Glomerular visceral epithelial cell (primary cell): ENCODE data around the gene GALNT5.
"Not testable (repeated sequence)": the region's sequence is repeated elsewhere in the genome, so short reads cannot be mapped to it uniquely, and the experiment has no call there.

Experiments
- DNase-seq: peaks from one replicate; pipeline ENCODE4 v3.0.0-alpha.2; 2016; ENCODE audit errors: extremely low spot score

Gene GALNT5

DNA sequence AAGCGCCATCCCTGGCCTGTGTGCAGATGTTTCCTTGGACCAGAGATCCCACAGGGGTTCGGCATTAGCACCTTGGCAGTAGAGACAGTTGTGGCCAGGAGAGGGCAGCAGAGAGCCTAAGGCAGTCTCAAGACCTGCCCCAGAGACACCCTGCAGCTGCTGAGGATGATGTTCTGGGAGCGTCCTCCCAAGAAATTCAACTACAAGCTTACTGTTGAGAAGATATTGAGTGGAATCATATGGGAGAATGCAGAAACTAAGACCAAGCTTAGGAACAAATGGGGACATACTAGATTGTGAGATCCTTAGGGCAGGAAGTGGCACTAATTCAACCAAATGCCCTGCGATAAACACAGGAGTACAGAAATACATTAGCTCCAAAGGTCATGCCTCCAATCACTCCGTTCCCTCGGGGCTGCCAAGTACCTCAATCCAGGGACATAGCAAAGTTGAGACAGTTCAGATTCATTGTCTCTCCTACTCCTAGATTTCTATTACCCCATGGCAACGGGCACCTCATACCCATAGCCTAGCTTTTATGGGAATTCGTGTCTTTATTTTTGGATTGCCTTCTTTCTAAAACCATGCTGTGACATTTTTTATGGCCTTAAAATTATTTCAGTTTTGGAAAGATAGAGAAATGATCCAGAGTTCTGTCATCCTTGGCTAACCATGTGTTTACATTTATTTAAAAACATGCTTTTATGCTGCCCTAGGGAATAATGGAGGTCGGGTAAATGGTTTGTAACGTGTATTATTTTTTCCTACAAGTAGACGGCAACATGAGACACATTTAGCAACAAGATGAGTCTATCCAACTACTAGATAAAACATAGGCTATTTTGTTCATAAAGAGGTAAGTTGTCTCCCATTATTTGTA, 70.4 kb downstream of the GALNT5 start:
- DNase-seq: peak; percentile 78

DNA sequence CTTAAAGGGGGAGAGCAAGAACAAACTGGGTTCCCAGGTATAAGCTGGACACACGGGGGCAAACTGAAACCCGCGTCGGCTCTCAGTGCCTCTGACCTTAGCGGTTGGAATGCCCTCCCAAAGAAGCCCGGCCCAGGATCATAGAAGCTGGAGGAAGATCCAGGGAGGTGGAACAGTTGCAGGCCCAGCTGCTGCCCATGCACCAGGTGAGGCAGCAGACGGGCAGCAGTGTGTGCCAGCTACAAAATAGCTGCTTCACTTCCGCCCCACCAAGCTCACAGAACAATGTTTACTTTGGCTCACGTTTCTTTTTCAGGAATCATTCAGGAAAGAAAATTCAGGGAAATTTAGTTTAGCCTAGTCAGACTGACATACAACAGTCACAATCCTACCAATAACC, 72.0 kb downstream of the GALNT5 start:
- DNase-seq: peak; percentile 8

DNA sequence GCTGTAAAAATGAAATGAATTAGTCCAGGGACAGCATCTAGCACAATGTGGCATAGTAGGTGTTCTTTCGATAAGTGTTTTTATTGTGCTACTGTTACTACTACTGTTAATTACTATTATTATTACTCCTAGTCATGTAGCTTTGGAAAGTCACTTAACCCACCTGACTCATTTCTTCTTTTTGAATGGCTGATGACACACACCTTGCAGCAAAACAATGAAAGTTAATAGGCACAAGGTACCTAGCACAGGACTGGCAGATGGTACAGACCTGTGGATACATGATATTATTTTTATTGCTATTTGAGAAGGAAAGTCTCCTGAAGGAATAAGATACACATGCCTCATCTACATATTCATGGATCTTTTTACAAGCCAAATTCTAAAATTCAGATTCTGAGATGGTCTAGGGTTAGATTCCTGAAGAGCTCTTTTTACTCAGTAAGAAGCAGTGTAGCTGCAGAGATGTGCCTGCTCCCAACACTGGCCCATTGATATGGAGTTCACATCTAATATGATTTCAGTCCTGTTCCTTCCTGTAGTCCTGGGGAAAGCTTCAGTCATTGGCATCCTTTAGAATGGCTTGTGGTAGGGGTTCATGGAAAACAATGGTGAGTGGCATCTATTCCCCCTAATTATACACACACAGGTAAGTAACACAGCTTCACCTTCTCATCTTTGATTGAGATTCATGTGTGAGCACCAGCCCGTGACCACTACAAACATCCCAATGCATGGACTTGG, 76.0 kb downstream of the GALNT5 start:
- no peak for DNase-seq

DNA sequence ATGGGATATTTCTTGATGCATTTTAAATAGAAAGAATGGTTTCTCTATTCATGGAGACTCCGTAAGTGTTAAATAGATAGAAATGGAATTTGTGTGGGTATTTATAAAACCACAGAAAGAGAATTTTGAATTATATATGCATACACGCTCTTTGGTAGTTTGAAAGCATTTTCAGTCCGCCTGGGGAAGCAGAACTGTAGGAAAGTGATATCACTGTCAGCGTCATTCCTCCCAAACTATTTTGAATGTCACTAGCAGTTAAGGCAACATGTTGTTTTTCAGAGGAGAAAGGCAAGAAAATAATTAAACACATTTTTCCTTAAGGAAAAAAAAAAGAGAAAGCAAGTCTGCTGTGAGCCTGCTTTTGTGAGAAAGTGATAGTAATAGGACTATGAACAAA, 76.8 kb downstream of the GALNT5 start:
- DNase-seq: no peak

DNA sequence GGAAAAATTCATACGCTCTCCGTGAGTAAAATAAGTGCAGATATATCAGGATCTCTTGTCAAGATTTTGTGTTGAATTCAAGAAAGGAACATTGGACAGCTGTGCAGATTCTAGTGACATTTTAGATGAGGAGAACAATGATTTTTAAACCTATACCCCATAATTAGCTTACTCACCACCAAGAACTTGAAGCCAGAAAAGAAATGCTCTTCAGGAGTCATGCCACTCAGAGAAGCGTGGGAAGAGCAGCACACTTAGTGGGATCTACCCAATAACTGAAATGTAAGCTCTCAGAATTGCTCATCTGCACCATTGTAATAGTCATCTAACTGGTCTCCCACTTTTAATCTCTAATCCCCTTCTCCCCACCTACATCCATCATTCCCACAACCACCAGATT, 77.3 kb downstream of the GALNT5 start:
- DNase-seq: no peak

DNA sequence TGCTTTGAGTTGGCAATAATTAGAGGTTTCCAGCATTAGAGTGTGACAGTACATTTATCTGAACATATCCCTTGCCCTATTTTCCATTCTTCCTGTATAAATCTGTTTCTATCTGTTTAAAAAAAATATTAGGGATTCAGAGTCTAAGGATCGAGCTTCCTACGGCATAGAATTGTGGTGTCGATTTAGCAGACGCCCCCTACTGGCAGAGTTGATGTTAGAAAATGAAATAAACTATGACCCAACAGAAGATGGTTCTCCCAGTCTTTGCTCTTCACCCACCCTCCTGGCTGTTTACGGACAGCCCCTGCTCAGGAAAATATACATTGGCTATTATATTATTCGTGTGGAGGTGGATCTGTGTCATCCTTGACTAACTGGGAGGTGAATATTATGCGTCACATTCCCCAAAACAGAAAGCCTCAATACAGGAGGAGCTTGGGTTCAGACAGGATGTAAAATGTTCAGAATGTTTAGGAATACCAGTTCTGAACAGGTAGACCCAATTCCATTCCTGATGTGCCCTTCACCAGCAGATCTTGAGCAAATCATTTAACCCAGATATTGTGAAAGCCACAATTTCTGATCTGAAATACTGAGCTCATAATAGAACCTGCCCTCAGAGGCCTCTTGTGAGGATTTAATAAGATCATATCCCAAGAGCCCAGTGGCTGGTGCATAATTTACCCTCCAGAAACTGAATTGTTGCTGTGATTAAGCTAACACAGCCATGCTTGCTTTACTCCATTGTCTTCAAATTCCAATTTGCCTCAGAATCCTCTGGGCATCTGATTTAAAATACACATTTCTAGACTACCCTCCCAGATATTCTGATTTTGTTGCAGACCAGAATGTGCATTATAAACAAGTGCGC, 78.9 kb downstream of the GALNT5 start:
- peak; percentile 40 for DNase-seq

DNA sequence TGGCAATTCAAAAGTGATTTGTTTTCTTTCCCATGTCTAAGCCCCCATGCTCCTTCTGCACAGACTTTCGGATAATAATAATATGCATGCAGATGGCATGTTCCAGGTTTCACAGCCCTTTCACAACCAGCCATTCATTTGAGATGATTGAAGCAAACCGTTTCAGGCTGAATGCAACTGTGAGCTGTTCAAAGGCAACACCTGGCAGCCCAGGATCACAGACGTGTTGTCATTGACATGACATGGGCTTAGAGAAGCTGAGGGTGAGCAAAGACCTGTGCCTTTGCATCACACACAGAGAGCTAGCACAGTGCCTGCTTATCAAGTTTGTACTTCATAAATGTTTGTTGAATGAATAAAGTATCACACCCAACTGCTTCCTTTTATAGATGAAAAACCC, 80.5 kb downstream of the GALNT5 start:
- no peak for DNase-seq

DNA sequence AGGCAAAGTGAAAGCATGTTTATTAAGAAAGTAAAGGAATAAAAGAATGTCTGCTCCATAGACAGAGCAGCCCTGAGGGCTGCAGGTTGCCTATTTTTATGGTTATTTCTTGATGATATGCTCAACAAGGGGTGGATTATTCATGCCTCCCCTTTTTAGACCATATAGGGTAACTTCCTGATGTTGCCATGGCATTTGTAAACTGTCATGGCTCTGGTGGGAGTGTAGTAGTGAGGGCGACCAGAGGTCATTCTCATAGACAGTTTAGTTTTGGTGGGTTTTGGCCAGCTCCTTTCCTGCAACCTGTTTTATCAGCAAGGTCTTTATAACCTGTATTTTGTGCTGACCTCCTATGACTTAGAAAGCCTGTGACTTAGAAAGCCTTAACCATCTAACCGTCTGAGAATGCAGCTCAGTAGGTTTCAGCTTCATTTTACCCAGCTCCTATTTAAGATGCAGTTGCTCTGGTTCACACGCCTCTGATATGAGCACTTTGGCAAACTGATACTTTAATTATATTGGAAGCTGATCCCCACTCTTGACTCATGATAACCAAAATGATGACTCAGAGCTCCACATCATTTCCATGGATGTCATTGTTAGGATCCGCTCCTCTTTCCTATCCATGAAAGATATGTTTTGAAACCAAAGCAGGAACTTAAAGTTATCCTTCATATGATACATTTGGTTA, 82.6 kb downstream of the GALNT5 start:
- no peak for DNase-seq

DNA sequence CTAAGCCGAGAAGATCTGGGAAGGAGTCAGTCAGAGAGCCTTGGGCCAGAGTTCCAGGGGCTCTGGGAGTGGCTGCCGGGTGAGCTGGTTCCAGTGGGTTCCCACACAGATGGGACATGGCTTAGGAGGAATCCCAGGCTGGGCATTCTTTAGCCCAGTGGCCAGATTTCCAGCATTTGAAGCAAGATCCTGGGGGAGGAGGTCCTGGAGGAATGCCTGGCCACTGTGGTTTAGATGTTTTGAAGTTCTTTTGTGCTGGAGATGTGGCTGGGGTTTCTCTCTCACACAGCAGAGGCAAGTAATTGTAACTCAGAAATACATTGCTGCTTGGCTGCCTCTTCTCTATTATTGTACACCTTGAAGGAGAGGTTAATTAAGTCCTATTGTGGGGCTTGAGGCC, 83.9 kb downstream of the GALNT5 start:
- DNase-seq: not testable (repeated sequence)

DNA sequence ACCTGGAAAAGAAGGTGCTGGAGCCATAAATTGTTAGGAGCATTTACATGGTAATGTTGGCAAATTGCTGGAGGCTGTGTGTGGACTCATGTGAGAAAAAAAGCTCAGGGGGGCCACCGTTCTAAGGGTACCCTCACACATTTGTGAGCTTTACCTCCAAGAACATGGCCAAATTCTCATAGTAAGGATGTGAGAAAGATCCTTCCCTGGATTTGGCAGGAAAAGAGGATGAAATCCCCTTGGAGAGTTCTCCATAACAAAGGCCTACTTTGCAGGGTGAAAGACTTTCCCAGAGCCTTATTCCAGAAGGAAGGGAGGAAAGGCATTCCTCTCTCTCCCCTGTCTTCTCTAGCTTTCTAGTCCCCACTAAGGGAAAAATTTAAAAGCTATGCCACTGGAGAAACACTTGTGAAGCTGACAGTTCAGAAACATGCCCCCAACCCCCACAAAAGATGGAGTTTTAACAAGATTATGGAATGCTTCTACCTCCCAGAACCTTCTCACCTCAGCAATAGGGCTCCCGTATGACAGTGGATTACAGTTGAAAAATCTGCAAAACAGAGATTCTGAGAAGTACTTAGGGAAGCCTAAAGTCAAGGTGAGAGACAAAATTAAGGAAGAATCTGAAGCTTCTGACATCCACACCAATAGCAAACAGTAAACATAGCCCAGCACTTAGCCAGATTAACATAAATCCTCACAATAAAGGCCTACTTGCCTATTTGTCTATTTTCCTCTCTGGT, 88.3 kb downstream of the GALNT5 start:
- DNase-seq: no peak

DNA sequence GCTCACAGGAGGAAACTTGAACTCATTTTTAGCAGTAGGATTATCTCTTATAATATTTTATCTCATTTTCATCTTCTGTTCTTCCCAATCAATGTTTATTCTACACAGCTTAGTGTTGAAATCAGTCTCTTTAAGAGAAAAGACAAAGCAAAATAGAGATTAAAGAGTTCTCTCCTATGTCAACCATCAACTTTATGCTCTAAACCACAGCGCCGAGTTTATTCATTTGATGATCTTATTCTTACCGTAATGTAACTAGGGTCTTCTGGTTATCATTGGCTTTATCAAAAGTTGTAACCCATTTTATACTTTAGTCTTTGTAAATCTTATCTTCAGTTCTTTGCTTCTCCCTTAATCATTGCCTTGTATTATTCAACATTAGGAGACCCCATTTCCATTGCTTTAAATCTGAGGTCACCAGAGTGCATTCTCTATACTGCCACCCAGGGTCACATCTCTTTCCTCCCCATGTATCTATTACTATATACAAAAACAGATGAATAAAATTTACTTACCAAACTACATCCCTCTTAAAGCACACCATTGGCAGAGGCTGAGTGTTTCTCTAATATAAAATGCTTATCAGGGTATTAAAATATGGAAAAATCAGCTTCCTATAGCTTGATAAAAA, 90.9 kb downstream of the GALNT5 start:
- DNase-seq: no peak

DNA sequence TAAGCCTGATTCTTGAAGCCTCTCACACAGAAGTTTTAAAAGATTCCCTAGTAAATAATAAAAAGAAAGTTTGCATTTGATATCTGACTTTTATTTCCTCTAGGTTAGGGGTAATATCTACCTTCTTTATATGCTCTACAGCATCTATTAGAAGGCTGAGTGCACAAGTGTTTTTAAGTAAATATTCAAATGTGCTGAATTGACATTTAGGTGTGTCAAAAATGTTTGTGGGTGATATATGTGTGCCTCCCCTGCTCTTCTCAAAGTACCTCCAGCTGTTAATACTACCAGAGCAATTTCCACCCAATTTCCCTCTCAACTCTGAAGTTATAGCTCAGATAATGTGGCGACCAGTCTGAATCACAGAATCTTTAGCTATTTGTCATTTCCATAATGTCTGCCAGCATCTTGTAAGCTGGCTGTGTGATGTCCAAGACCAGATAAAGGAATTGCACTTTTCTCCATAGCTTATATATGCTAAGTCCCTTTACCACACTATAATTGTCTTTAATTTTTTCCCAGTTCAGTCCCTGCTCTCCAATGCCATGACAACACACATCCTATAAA, 92.5 kb downstream of the GALNT5 start:
- DNase-seq: no peak

DNA sequence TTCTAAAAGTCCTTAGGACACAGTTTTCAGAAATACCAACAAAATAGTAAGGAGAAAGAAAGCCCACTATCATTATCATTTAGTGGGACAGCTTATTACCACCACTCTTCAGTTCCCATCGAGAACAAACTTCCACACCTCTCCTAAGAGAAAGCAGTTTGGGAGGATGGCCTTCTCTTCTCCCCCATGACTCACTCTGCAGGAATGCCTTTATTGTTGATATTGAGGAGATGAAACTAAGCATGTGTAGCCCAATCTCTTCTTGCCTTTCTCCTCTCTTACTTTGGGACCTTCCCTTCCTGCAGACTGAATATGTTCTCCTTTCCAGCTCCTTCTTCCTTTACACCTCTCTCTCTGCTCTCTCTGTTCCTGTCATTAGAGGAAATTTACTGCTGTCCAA, 98.1 kb downstream of the GALNT5 start:
- no peak for DNase-seq

DNA sequence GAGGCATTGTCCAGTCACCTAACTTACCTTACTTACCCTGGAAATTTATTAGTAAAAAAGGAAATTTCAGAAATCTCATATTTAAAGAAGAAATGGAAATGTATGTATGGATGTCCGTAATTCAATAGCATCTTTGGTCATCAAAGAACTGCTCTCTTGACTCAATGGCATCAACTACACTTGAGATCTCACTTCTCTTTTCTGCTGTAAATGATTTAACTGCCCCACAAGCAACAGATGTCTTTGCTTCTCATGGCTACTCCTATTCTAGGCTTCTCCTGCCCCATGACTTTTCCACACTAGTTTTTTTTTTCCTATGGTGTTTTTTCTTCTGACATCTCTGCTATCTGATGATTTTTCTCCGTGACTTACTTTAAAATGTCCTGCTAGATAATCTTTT, 102.1 kb downstream of the GALNT5 start:
- DNase-seq: no peak

DNA sequence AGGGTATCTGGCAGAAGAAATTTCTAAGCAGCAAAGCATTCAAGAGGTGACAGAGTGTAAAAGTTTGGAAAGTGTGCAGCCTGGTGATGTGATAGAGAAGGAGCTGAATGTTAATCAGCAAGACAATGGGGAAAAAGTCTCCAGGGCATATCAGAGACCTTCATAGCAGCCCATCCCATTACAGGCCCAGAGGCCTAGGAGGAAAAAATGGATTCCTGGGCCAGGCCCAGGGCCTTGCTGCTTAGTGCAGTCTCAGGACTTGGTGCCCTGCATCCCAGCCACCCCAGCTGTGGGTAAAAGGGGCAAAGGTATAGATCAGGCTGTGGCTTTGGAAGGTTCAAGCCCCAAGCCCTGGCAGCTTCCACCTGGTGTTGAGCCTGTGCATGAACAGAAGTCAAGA, 104.0 kb downstream of the GALNT5 start:
- no peak for DNase-seq

DNA sequence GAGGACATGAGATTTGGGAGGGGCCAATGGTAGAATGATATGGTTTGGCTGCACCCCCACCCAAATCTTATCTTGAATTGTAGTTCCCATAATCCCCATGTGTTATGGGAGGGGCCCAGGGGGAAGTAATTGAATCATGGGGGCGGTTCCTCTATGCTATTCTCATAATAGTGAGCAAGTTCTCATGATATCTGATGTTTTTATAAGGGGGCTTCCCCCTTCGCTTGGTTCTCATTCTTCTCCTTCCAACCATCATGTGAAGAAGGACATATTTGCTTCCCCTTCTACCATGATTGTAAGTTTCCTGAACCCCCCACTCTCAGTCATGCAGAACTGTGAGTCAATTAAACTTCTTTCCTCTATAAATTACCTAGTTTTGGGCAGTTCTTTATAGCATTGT, 105.1 kb downstream of the GALNT5 start:
- DNase-seq: no peak

DNA sequence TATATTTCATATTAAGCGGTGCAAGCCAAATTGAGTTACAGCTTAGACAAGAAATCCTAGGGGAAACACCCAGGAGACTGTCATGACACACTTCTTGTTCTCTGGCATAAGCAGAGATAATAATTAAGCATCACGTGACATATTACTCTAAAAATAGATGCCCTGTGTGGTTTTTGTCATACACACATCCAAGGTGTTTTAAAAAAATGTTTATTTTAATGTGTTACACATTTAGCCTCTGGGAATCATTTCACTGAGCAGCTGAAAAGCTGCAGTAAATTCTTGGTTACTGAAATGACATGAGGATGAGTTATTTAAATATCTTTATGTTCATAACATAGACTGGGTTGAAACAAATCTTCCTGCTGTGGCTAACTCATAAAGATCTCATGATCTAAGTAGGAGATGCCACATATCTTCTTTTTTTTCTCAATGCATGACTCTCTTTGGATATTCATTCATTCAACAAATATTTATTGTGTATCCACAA, 106.2 kb downstream of the GALNT5 start:
- DNase-seq: peak; percentile 44
